Mononuclear cell (primary cell): Measurements from ENCODE around the gene VGF. TPM values are rescaled to one million over a fixed set of nuclear protein-coding genes. Genes with fewer than 3 reads are reported as not detected.

Experiments used
- total RNA-seq: library from RNA; depleted of rRNA; stranded (reverse); fragments of >200 nt; gene quantifications from one replicate; pipeline ENCODE4 v1.2.3, GENCODE V29; 2012

The VGF gene
- total RNA-seq, 1 donor = not detected

Other genes starting within 250 kb of the VGF start
- not detected for gene MUC3A, start 216.0 kb downstream of the VGF start, total RNA-seq
- 0.10 TPM for gene MUC12, start 196.0 kb downstream of the VGF start, total RNA-seq
- gene MUC17, start 145.5 kb downstream of the VGF start, total RNA-seq = under 0.01 TPM
- 10.4 TPM for gene TRIM56, start 80.1 kb downstream of the VGF start, total RNA-seq
- 2.3 TPM for gene SERPINE1, start 38.5 kb downstream of the VGF start, total RNA-seq
- 5.0 TPM for gene AP1S1, start 11.1 kb downstream of the VGF start, total RNA-seq
- not detected for gene NAT16, start 14.7 kb upstream of the VGF start, total RNA-seq
- not detected for gene MOGAT3, start 35.5 kb upstream of the VGF start, total RNA-seq
- 8.7 TPM for gene PLOD3, start 52.0 kb upstream of the VGF start, total RNA-seq
- 28.1 TPM for gene ZNHIT1, start 52.6 kb upstream of the VGF start, total RNA-seq
- gene CLDN15, start 72.2 kb upstream of the VGF start, total RNA-seq = 4.5 TPM
- 83.9 TPM for gene FIS1, start 79.5 kb upstream of the VGF start, total RNA-seq
- gene IFT22, start 156.2 kb upstream of the VGF start, total RNA-seq = 1.5 TPM
- gene COL26A1, start 197.3 kb upstream of the VGF start, total RNA-seq = 0.21 TPM